ENCODE results near the gene ACVR1B. TPM values are rescaled to one million over a fixed set of nuclear protein-coding genes. Genes with fewer than 3 reads are reported as not detected.
"Not testable (repeated sequence)": the region's sequence is repeated elsewhere in the genome, so short reads cannot be mapped to it uniquely, and the experiment has no call there.

Gene ACVR1B
- total and polyA plus RNA-seq, 2 experiments from 2014 or later: 2.4 to 7.5 TPM

DNA sequence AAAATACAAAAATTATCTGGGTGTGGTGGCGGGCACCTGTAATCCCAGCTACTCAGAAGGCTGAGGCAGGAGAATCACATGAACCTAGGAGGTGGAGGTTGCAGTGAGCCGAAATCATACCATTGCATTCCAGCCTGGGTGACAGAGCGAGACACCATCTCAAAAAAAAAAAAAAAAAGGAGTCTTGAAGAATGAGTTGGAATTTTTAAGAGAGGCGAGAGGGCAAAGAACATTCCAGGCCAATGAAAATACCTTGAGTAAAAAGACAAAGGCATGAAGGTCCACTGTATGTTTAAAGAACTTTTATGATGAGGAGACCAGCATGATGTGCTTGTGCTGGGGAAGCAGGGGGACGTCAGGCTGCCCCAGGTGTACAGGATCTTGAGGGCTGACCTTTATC lies 27.8 kb downstream of the ACVR1B start:
- not testable (repeated sequence) for H3K79me2 ChIP-seq (replicated peaks; ENCODE audit: insufficient read depth); H3K27ac ChIP-seq (ENCODE audit: low read depth); ATAC-seq; H3K36me3 ChIP-seq (ENCODE audit: insufficient read depth); H3K4me3 ChIP-seq; H2AFZ ChIP-seq; H3K4me1 ChIP-seq (ENCODE audit: insufficient read depth); H3K4me1 Mint-ChIP-seq; H4K20me1 ChIP-seq (replicated peaks; ENCODE audit: insufficient read depth); H3K4me2 ChIP-seq; H3K9me3 Mint-ChIP-seq; DNase-seq (ENCODE audit: low spot score); H3K27me3 Mint-ChIP-seq (ENCODE audit: insufficient read depth, low read depth, poor library complexity); H3F3A ChIP-seq (replicated peaks; ENCODE audit: low read depth); H3K9me2 ChIP-seq (ENCODE audit: insufficient read depth); H3K4me3 Mint-ChIP-seq; H3K27ac Mint-ChIP-seq; H3K27me3 ChIP-seq (ENCODE audit: insufficient read depth)
- peaks cover 40% of the 10 kb centered on the region for H3K36me3 Mint-ChIP-seq (ENCODE audit: low read depth)

DNA sequence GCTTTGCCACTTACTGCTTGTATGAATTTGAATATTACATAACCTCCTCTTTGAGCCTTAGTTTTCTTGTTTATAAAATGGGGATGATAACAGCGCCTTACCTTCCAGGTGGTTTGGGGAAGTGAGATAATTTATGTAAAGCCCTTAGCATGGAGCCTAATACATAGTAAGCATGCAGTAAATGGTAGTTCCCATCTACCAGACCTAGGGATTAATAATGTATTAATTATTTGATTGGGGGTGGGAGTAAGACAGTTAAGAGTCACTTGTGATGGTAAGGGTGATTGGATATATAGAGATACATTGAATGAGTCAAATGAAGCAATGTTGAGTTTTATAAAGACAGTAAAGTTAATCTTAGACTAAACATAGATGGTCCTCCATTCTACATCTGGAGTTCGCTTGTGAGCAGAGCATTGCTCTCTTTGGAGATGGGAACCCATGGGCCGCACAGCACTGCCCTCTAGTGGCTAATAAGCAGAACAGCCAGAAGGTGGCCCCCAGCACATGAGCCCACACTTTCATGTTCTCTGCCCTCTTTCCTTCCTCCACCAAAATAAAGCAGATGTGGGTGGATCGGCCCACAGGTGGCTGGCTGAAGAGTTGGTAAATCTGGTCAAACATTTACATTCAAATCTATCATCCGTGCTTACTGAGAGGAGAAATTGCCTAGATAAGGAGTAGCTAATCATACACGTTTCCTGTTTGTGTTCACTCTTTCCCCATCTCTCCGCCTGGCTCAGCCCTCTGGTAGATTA lies 28.7 kb downstream of the ACVR1B start:
- Histone ChIP-seq H4K20me1 (replicated peaks; ENCODE audit: insufficient read depth) (peaks cover 4% of the 10 kb centered on the region; the same call in 1 of the 2 replicates), H3K27ac (ENCODE audit: low read depth) (no peak overlapping the region), H3K4me2 (no peak overlapping the region), H3K4me1 (ENCODE audit: insufficient read depth) (no peaks in the 10 kb centered on the region), H3K36me3 (ENCODE audit: insufficient read depth) (no peaks in the 10 kb centered on the region), H3K27me3 (ENCODE audit: insufficient read depth) (no peaks in the 10 kb centered on the region), H3F3A (replicated peaks; ENCODE audit: low read depth) (no peaks in the 10 kb centered on the region), H3K9me2 (ENCODE audit: insufficient read depth) (no peaks in the 10 kb centered on the region), H3K79me2 (replicated peaks; ENCODE audit: insufficient read depth) (no peaks in the 10 kb centered on the region), H3K4me3 (no peak overlapping the region), H2AFZ (no peak overlapping the region)
- DNase-seq (ENCODE audit: low spot score) (peak; percentile 74), ATAC-seq (peak; percentile 99)
- TF ChIP-seq POLR2AphosphoS5 (IDR thresholded peaks at IDR 0.05; ENCODE audit: low read depth) (no peak), JUNB (IDR thresholded peaks at IDR 0.05; ENCODE audit: unreplicated experiment) (no peak), EZH2phosphoT487 (IDR thresholded peaks at IDR 0.05; ENCODE audit: unreplicated experiment) (no peak), CREB1 (CRISPR knock-in tag; IDR thresholded peaks at IDR 0.05; ENCODE audit: low read depth) (no peak), NANOG (IDR thresholded peaks at IDR 0.05; ENCODE audit: borderline replicate concordance) (no peak)
- TF ChIP-seq, protein P1, sequence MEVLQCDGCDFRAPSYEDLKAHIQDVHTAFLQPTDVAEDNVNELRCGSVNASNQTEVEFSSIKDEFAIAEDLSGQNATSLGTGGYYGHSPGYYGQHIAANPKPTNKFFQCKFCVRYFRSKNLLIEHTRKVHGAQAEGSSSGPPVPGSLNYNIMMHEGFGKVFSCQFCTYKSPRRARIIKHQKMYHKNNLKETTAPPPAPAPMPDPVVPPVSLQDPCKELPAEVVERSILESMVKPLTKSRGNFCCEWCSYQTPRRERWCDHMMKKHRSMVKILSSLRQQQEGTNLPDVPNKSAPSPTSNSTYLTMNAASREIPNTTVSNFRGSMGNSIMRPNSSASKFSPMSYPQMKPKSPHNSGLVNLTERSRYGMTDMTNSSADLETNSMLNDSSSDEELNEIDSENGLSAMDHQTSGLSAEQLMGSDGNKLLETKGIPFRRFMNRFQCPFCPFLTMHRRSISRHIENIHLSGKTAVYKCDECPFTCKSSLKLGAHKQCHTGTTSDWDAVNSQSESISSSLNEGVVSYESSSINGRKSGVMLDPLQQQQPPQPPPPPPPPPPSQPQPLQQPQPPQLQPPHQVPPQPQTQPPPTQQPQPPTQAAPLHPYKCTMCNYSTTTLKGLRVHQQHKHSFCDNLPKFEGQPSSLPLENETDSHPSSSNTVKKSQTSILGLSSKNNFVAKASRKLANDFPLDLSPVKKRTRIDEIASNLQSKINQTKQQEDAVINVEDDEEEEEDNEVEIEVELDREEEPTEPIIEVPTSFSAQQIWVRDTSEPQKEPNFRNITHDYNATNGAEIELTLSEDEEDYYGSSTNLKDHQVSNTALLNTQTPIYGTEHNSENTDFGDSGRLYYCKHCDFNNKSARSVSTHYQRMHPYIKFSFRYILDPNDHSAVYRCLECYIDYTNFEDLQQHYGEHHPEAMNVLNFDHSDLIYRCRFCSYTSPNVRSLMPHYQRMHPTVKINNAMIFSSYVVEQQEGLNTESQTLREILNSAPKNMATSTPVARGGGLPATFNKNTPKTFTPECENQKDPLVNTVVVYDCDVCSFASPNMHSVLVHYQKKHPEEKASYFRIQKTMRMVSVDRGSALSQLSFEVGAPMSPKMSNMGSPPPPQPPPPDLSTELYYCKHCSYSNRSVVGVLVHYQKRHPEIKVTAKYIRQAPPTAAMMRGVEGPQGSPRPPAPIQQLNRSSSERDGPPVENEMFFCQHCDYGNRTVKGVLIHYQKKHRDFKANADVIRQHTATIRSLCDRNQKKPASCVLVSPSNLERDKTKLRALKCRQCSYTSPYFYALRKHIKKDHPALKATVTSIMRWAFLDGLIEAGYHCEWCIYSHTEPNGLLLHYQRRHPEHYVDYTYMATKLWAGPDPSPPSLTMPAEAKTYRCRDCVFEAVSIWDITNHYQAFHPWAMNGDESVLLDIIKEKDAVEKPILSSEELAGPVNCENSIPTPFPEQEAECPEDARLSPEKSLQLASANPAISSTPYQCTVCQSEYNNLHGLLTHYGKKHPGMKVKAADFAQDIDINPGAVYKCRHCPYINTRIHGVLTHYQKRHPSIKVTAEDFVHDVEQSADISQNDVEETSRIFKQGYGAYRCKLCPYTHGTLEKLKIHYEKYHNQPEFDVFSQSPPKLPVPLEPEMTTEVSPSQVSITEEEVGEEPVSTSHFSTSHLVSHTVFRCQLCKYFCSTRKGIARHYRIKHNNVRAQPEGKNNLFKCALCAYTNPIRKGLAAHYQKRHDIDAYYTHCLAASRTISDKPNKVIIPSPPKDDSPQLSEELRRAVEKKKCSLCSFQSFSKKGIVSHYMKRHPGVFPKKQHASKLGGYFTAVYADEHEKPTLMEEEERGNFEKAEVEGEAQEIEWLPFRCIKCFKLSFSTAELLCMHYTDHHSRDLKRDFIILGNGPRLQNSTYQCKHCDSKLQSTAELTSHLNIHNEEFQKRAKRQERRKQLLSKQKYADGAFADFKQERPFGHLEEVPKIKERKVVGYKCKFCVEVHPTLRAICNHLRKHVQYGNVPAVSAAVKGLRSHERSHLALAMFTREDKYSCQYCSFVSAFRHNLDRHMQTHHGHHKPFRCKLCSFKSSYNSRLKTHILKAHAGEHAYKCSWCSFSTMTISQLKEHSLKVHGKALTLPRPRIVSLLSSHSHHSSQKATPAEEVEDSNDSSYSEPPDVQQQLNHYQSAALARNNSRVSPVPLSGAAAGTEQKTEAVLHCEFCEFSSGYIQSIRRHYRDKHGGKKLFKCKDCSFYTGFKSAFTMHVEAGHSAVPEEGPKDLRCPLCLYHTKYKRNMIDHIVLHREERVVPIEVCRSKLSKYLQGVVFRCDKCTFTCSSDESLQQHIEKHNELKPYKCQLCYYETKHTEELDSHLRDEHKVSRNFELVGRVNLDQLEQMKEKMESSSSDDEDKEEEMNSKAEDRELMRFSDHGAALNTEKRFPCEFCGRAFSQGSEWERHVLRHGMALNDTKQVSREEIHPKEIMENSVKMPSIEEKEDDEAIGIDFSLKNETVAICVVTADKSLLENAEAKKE (CRISPR knock-in tag; IDR thresholded peaks at IDR 0.05): no peak
- TF ChIP-seq, protein P2, sequence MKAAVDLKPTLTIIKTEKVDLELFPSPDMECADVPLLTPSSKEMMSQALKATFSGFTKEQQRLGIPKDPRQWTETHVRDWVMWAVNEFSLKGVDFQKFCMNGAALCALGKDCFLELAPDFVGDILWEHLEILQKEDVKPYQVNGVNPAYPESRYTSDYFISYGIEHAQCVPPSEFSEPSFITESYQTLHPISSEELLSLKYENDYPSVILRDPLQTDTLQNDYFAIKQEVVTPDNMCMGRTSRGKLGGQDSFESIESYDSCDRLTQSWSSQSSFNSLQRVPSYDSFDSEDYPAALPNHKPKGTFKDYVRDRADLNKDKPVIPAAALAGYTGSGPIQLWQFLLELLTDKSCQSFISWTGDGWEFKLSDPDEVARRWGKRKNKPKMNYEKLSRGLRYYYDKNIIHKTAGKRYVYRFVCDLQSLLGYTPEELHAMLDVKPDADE (IDR thresholded peaks at IDR 0.05): no peak
- TF ChIP-seq, protein P3, sequence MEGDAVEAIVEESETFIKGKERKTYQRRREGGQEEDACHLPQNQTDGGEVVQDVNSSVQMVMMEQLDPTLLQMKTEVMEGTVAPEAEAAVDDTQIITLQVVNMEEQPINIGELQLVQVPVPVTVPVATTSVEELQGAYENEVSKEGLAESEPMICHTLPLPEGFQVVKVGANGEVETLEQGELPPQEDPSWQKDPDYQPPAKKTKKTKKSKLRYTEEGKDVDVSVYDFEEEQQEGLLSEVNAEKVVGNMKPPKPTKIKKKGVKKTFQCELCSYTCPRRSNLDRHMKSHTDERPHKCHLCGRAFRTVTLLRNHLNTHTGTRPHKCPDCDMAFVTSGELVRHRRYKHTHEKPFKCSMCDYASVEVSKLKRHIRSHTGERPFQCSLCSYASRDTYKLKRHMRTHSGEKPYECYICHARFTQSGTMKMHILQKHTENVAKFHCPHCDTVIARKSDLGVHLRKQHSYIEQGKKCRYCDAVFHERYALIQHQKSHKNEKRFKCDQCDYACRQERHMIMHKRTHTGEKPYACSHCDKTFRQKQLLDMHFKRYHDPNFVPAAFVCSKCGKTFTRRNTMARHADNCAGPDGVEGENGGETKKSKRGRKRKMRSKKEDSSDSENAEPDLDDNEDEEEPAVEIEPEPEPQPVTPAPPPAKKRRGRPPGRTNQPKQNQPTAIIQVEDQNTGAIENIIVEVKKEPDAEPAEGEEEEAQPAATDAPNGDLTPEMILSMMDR (conservative IDR thresholded peaks at IDR 0.05; ENCODE audit: low read depth in 2 of 2): peak; percentile 95 to 97
- peaks cover under 1% of the 10 kb centered on the region for H3K4me1 Mint-ChIP-seq
- peaks cover 41% of the 10 kb centered on the region for H3K36me3 Mint-ChIP-seq (ENCODE audit: low read depth)
- peaks cover 3% of the 10 kb centered on the region for H3K27me3 Mint-ChIP-seq (ENCODE audit: insufficient read depth, low read depth, poor library complexity)
- no peak overlapping the region for H3K27ac Mint-ChIP-seq
- no peak overlapping the region for H3K4me3 Mint-ChIP-seq
- no peaks in the 10 kb centered on the region for H3K9me3 Mint-ChIP-seq

Measured in GM23338 (cell line).